Activated CD8-positive, alpha-beta memory T cell treated with anti-CD3 and anti-CD28 coated beads, Interleukin-2, amount 10 ng/mL, durations not matched to agents 7 days and 5 days (primary cell): ENCODE results near the gene SLC6A20. TPM values are rescaled to one million over a fixed set of nuclear protein-coding genes. Genes with fewer than 3 reads are reported as not detected.
A peak's percentile ranks its signal among the peaks of the same experiment; 100 is the strongest.

Source experiments
- ATAC-seq: fragments of 150-1000 bp; cut with Tn5 transposase; one replicate; pipeline ENCODE4 v1.10.0; 2021; ENCODE audit warnings: moderate library complexity
- CTCF ChIA-PET: fragments of 350-600 bp; sonication (Branson Sonifier 250); formaldehyde crosslinking; loops from one replicate; lab custom pipeline; 2021; ENCODE audit warnings: antibody characterized with exemption; lab: Charles Lee
- DNase-seq: peaks from one replicate; pipeline ENCODE4 v3.0.0-alpha.2; 2020
- H3K27ac Mint-ChIP-seq: one replicate; pipeline ENCODE4 v1.8.0; 2021; ENCODE audit warnings: mild to moderate bottlenecking, mixed read lengths
- H3K27me3 Mint-ChIP-seq: one replicate; pipeline ENCODE4 v1.8.0; 2021; ENCODE audit warnings: mixed read lengths
- H3K36me3 Mint-ChIP-seq: one replicate; pipeline ENCODE4 v1.8.0; 2021; ENCODE audit warnings: mild to moderate bottlenecking, mixed read lengths
- H3K4me1 Mint-ChIP-seq: one replicate; pipeline ENCODE4 v1.8.0; 2021; ENCODE audit warnings: mixed read lengths
- H3K4me3 Mint-ChIP-seq: one replicate; pipeline ENCODE4 v1.8.0; 2021; ENCODE audit warnings: mild to moderate bottlenecking, moderate library complexity, mixed read lengths
- H3K9me3 Mint-ChIP-seq: one replicate; pipeline ENCODE4 v1.8.0; 2022; ENCODE audit warnings: low read depth, mixed read lengths
- total RNA-seq, 2 experiments: library from RNA; stranded (reverse); gene quantifications; one replicate each; pipeline ENCODE4 v1.2.3, GENCODE V29; 2021

SLC6A20 gene
- total RNA-seq, 2 experiments from 2014 or later: 0.05 TPM; not detected in 1

DNA sequence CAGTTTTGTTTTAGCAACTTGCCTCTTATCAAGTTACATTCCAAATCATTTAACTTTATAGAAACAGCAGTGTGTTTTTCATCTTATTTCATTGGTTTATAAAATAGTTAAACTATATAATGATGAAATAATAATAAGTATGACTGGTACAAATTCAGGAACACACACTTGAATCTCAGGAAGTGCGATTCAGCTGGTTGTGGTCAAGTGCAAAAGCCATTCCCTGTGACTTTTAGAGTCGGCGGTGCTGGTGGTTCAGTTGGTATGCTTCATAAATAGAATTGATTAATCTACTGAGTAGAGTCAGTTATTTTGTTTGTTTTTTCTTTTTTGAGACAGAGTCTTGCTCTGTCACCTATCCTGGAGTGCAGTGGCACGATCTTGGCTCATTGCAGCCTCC, 84.4 kb downstream of the SLC6A20 start:
- no peak for DNase-seq
- no peak overlapping the region for H3K27ac Mint-ChIP-seq

DNA sequence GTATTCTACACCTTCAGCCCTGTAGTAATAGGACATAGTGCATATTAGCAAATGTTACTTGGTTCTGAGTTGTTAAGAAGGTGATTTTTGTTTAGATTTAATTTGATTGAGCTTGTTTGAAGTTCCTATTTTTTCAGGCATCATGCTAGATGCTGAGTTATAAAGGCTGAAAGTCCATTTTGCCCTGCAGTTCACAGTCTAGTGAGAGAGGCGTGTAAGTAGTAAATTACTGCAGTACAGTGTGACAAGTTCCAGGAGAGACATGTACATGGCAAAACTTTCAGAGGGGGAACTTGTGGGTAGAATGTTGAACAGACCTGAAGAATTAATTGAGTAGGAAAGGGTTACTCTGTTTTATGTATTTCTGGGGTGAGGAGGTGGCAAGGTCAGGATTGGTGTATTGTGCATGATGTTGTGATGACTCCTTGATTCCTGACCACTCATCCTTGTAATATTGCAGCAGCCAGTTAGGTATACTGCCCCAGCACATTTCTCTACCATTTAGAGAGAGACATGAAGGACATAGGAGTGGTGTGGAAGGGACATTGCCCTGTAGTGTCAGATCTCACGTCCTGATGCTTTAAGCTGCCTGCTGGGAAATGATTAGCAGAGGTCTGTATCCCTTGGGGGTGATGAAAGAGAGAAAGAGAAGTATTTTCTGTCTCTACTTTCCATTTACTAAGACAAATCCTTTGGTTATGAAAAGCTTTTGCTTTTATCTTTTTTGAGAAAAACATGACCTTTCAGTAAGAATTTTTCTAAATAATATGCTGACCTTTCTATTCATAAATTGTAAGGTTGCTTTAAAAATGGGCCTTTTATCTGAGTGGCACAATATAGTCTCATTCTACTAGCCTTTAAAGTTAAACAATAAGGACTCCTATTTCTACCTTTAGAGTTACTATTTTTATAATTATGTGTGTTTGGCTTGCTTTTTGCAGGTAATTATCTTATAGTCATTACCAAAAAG, 90.2 kb downstream of the SLC6A20 start:
- peak overlapping the region; percentile 64 for H3K27ac Mint-ChIP-seq
- CTCF ChIA-PET: interaction anchor here (0.9 to 2.5 kb wide), 3 partner anchors 17 to 373 kb away, joined by 4 to 12 read pairs (median 6); partner anchors contain the start of gene SACM1L
- no peak for DNase-seq
- no peak overlapping the region for H3K4me3 Mint-ChIP-seq
- peak; percentile 20 for ATAC-seq
- peaks cover 19% of the 10 kb centered on the region for H3K4me1 Mint-ChIP-seq
- peaks cover 47% of the 10 kb centered on the region for H3K36me3 Mint-ChIP-seq
- H3K9me3 Mint-ChIP-seq: no peaks in the 10 kb centered on the region
- H3K27me3 Mint-ChIP-seq: no peaks in the 10 kb centered on the region

More for the DNA sequence above, 84.4 kb downstream of the SLC6A20 start:
- Mint-ChIP-seq H3K4me1 (peaks cover 9% of the 10 kb centered on the region), H3K9me3 (no peaks in the 10 kb centered on the region), H3K27me3 (no peaks in the 10 kb centered on the region), H3K4me3 (no peak overlapping the region), H3K36me3 (peaks cover 54% of the 10 kb centered on the region)
- CTCF ChIA-PET: no interaction called here
- no peak for ATAC-seq

Other genes with a start within 250 kb of the SLC6A20 start
- gene LIMD1, start 201.8 kb downstream of the SLC6A20 start, total RNA-seq: 10 to 100 TPM; 47.7 to 65.2 TPM
- gene SACM1L, start 107.1 kb downstream of the SLC6A20 start, total RNA-seq: 10 to 100 TPM; 71.6 to 88.7 TPM
- gene LZTFL1, start 45.6 kb upstream of the SLC6A20 start, total RNA-seq: 1 to 10 TPM; 6.1 to 9.3 TPM
- 1 to 10 TPM; 3.2 to 9.7 TPM for gene CCR9, start 90.0 kb upstream of the SLC6A20 start, total RNA-seq
- gene CXCR6, start 146.9 kb upstream of the SLC6A20 start, total RNA-seq: 100 to 1,000 TPM in 1 of 2 experiments, 10 to 100 TPM in 1; 49.7 to 109 TPM
- gene FYCO1, start 199.3 kb upstream of the SLC6A20 start, total RNA-seq: 10 to 100 TPM; 19.1 to 27.7 TPM
- not detected for gene XCR1, start 230.9 kb upstream of the SLC6A20 start, total RNA-seq